Measurements from ENCODE around the gene CEP152. TPM values are rescaled to one million over a fixed set of nuclear protein-coding genes. Genes with fewer than 3 reads are reported as not detected.
A peak's percentile ranks its signal among the peaks of the same experiment; 100 is the strongest.
"Not testable (repeated sequence)": the region's sequence is repeated elsewhere in the genome, so short reads cannot be mapped to it uniquely, and the experiment has no call there.

The CEP152 gene
- total and polyA plus RNA-seq, 10 of the 15 experiments (the other 5 are each of a cell fraction or from before 2014, with no cell fraction given), result 5.3 to 22.6 (median 14.2) TPM

DNA sequence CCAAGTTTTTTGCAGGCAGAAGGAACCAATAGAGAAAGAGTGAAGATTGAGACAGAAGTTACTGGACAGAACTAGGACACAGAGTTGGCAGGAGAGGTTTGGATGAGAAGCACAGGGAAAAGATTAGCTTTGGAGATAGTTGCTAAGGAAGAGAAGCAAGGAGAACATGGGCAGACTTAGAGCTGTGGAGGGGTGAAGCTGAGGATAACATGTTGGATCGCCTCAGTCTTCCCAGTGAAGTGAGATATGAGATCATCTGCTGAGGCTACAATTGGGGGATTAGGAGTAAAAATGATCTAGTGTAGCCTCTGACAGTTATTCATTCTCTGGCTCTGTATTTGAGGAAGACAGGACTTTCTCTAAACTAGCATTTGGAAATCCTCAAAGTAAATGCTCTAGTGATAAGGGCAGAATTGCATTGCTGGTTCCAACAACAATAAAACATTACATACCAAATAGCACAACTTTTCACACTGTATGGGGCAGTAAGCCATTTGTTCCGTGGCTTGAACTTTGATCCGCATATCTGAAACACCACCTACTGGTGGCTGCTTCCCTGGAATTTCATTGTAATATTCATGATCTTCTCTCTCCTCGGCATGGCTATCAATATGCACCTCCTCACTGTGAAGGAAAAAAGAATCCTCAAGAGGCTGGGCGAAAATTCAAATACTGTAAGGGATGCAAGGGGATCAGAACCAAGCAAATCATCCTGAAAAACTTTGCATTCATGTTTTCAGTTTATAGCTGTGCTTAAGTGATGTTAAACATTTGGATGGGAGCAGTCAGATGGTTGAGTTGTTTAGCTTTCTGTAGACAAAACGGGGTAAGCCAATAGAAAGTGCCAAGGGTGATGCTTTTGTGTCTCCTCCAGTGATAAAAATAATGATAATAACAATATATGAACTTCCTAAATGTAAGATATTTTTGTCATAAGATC lies 44.9 kb upstream of the CEP152 start (continued):
- TF ChIP-seq TCF3 (IDR thresholded peaks at IDR 0.05; ENCODE audit: borderline replicate concordance, insufficient read depth, low read depth, low read length) (no peak), SMAD5 (IDR thresholded peaks at IDR 0.05; ENCODE audit: low read depth) (no peak), POLR2AphosphoS5 (IDR thresholded peaks at IDR 0.05; ENCODE audit: low read length) (no peak), CTCF (IDR thresholded peaks at IDR 0.05 in 2 of 3, conservative IDR thresholded peaks at IDR 0.05 in 1 of 3; ENCODE audit: control insufficient read depth in 2 of 3, extremely low read depth in 1 of 3, insufficient read depth in 1 of 3, low read depth in 3 of 3, low read length in 3 of 3) (peak in 1 of 3 experiments; percentile 25; a peak in 2 of 6 replicates), PAX5 (IDR thresholded peaks at IDR 0.05; ENCODE audit: borderline replicate concordance, low read depth, low read length) (no peak), CHD1 (IDR thresholded peaks at IDR 0.05; ENCODE audit: low read depth, low read length) (no peak), NFXL1 (IDR thresholded peaks at IDR 0.05; ENCODE audit: borderline replicate concordance) (no peak)

GRCh38 chr15:48854434-48854833 lies 43.6 kb upstream of the CEP152 start:
- BruUV-seq (replicated peaks); H3K27me3 ChIP-seq (replicated peaks in 1 of 2; ENCODE audit: control insufficient read depth in 2 of 2, insufficient read depth in 2 of 2, low read length in 1 of 2); H3K4me3 ChIP-seq; SMC1A ChIA-PET (ENCODE audit: uncharacterized antibody, unreplicated experiment); H3K4me2 ChIP-seq (ENCODE audit: control insufficient read depth, insufficient read depth); H3K36me3 ChIP-seq (ENCODE audit: control insufficient read depth in 2 of 2, insufficient read depth in 2 of 2, low read length in 1 of 2); ATAC-seq; H4K20me1 ChIP-seq (ENCODE audit: control insufficient read depth, insufficient read depth); FAIRE-seq; POLR2A ChIA-PET; H2AFZ ChIP-seq (ENCODE audit: control insufficient read depth, low read depth, low read length); DNase-seq (ENCODE audit: low read depth, low spot score); H3K27ac ChIP-seq (ENCODE audit: control insufficient read depth, insufficient read depth); H3K79me2 ChIP-seq (ENCODE audit: control insufficient read depth, insufficient read depth, low read length); H3K9ac ChIP-seq (ENCODE audit: control insufficient read depth, insufficient read depth, low read length); in situ Hi-C loops (cut with MboI); H3K4me1 ChIP-seq (ENCODE audit: control insufficient read depth, insufficient read depth, low read length); H3K9me3 ChIP-seq (replicated peaks; ENCODE audit: control insufficient read depth, insufficient read depth, low read length); RAD21 ChIA-PET (ENCODE audit: unreplicated experiment): not testable (repeated sequence)
- 86% methylated on average over 3 of the region's 3 CpGs for WGBS (ENCODE audit: insufficient coverage, insufficient replicate concordance, low lambda C conversion rate, missing lambda C conversion rate)
- intact Hi-C loops (cut with micrococcal nuclease; ENCODE audit: unreplicated experiment), result loop anchor here (10.0 kb wide), 1 partner anchor 1150 kb away; no protein-coding TSS in a partner anchor
- CTCF ChIA-PET, result interaction anchor here (1.2 kb wide), 1 partner anchor 1462 kb away, joined by 3 read pairs; no protein-coding TSS in a partner anchor
